ENCODE data around the gene LBHD2.

Gene LBHD2

DNA sequence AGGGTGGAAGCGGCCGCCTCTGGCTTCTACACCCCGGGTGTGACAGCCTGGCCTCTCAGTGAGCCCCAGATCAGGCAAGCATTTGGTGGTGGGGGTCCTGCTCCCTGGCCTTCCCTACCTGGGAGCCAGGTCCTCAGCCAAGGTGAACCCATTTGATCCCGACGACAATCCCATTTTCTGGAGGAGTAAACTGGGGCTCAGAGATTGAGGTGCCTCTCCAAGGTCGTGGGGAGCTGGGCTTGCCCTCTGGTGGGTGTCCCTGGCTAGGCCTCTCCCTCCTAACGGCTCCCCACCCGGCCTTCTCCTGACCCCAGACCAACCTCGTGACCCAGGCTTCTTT, 7.8 kb downstream of the LBHD2 start:
- no peak overlapping the region for H3K4me3 ChIP-seq (ENCODE audit: low read length)
- no peak for DNase-seq (ENCODE audit: low read depth)
- TF ChIP-seq, protein P1, sequence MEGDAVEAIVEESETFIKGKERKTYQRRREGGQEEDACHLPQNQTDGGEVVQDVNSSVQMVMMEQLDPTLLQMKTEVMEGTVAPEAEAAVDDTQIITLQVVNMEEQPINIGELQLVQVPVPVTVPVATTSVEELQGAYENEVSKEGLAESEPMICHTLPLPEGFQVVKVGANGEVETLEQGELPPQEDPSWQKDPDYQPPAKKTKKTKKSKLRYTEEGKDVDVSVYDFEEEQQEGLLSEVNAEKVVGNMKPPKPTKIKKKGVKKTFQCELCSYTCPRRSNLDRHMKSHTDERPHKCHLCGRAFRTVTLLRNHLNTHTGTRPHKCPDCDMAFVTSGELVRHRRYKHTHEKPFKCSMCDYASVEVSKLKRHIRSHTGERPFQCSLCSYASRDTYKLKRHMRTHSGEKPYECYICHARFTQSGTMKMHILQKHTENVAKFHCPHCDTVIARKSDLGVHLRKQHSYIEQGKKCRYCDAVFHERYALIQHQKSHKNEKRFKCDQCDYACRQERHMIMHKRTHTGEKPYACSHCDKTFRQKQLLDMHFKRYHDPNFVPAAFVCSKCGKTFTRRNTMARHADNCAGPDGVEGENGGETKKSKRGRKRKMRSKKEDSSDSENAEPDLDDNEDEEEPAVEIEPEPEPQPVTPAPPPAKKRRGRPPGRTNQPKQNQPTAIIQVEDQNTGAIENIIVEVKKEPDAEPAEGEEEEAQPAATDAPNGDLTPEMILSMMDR (IDR thresholded peaks at IDR 0.05; ENCODE audit: insufficient read depth, low read depth, low read length, missing control alignments) = no peak

DNA sequence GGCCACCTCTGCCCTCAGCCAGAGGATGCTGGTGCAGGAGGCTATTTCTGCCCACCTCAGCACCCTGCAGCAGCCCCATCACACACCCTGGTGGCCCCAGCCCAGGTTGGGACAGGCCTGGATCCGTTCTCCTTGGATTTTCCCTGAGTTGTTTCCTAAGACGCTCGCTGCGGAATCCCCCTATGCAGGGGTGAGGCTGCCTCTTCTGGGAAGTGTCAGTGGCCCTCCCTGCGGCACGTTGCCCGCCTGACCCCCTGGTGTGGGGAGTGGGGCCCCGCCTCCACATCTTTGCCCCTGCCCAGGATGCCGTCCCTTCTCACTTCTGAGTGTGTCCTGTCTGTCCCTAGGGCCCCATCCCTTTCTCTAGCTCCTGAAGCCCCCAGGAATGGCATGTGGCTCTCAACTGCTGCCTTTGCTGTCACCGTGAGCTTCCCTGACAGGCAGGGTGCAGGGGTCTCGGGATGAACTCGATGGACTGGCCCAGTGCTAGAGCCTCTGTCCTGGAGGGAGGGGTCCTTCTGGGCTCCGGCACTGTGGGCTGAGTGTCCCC, 9.9 kb downstream of the LBHD2 start:
- peak; percentile 15 for DNase-seq (ENCODE audit: low read depth)
- H3K4me3 ChIP-seq (ENCODE audit: low read length) = no peak overlapping the region
- TF ChIP-seq, protein P1 (IDR thresholded peaks at IDR 0.05; ENCODE audit: insufficient read depth, low read depth, low read length, missing control alignments) = no peak

DNA sequence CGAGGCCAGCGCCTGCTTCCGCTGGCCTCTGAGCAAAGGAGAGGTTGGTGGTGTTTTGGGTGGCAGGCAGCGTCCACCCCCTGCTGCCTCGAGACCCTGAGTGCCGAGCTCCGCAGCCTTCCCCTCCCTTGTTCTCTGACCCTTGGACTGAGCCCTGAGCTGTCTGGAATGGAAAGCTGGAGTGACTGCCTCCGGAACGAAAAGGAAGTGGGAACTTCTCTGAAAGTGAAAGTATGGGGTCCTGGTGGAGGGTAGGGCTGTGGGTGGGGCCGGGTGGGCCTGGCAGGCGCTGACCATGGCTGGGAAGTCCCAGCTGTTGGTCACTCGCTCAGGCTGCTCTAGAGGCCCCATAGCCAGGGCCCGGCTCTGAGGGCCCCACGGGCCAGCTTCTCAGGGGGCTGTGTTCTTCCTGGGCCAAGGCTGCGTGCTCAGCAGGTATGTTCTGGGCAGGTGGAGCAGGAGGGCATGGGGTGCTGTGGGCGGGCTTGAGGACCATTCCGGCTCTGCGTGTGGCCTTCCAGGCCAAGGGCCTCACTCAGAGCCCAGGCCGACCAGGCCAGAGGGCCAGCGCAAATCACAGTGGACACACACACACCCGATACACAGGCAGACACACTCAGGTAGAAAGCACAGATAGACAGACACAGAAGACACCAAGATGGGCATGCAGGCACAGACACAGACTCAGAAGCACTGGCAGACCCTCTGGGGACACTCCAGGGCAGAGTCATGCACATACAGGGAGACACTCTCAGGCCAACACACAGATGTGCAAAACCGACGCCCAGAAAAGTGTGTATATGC, 10.6 kb downstream of the LBHD2 start, which contains the start of gene EXOC3L4:
Gene EXOC3L4 (plus strand): TSS at position 320 of the 804 bp plus-strand sequence. CDS start 5,495 bp downstream, outside the sequence.
- TF ChIP-seq, protein P1 (IDR thresholded peaks at IDR 0.05; ENCODE audit: insufficient read depth, low read depth, low read length, missing control alignments) = no peak
- DNase-seq (ENCODE audit: low read depth) = no peak
- H3K4me3 ChIP-seq (ENCODE audit: low read length) = no peak within 1 kb of the TSS

DNA sequence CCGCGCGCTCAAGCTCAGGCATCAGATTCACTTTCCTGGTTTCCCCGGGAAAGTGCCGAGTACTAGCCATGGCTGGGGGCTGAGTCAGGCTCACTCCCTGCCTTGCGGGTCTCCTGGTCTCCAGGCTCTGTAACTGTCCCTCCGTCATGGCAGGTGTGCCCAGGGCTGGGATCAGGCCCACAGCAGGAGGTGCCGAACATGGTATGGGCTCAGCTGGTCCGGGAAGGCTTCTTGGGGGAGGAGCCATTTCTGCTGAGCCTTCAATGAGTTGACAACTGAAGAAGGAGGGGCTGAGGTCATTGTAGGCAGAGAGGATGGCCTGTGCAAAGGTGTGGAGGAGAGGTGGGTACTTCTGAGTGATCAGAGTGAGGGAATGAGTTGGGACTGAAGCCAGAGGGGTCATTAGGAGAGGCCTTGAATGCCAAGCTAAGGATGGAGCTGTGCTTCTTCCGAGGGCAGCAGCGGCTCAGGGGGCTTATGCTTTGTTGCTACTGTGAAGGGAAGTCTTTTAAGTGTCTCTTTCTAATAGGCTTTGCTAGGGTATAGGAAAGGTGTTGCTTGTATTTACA, 11.3 kb downstream of the LBHD2 start:
- TF ChIP-seq, protein P1 (IDR thresholded peaks at IDR 0.05; ENCODE audit: insufficient read depth, low read depth, low read length, missing control alignments) = no peak
- no peak overlapping the region for H3K4me3 ChIP-seq (ENCODE audit: low read length)
- DNase-seq (ENCODE audit: low read depth) = no peak

DNA sequence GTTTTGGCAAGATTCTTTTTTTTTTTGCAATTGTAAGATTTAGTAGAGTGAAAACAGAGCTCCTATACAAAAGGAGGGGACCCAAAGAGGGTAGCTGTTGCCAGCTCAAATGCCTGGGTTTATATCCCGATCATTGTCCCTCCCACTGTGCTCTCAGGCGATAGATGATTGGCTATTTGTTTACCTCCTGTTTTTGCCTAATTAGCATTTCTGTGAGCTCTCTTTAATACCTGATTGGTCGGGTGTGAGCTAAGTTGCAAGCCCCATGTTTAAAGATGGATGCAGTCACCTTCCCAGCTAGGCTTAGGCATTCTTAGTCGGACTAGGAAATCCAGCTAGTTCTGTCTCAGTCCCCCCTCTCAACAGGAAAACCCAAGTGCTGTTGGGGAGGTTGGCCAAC, 12.4 kb downstream of the LBHD2 start:
- DNase-seq (ENCODE audit: low read depth) = no peak
- H3K4me3 ChIP-seq (ENCODE audit: low read length) = no peak overlapping the region
- TF ChIP-seq, protein P1 (IDR thresholded peaks at IDR 0.05; ENCODE audit: insufficient read depth, low read depth, low read length, missing control alignments) = no peak

DNA sequence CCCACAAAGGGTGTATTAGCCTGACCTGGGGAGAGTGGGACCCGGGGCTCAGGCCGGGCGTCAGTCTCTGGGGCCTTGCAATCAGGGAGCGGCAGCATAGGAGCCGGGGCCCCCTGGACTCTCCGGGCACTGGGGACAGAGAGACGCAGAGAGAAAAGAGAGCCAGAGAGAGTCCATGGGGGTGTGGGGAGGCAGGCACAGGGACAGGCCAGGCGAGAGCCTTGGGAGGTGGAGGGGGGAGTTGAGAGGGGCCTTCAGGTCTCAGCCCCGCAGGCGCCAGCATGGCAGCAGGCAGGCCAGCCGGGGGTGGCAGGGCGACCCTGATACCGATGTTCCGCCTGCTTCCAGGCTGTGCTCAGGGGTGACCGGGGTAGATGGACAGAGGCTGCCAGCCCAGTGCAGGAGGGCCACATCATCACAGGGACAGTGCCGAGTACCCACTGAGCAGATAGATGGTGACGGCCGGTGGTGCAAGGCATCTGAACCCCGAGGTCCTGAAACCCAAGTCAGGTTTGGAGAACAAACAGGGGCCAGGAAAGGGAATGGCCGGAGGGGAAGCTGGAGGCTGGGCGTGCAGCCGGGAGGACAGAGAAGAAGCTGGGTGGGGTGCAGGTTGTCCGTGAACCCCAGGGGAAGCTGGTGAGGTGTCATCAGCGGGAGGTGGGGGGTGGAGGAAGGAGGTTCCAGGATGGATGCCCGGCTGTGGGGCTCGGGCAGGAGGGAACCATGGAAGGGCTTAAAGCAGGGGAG, 13.4 kb downstream of the LBHD2 start:
- no peak overlapping the region for H3K4me3 ChIP-seq (ENCODE audit: low read length)
- DNase-seq (ENCODE audit: low read depth) = no peak

More for the DNA sequence above, 13.4 kb downstream of the LBHD2 start:
- TF ChIP-seq, protein P1 (IDR thresholded peaks at IDR 0.05; ENCODE audit: insufficient read depth, low read depth, low read length, missing control alignments) = no peak
